GM18867 (cell line): ENCODE data around the gene OR13C4.
"Not testable (repeated sequence)": the region's sequence is repeated elsewhere in the genome, so short reads cannot be mapped to it uniquely, and the experiment has no call there.

ENCODE experiments used
- ATAC-seq: cut with Tn5 transposase; IDR thresholded peaks from one replicate; pipeline ENCODE4 v1.9.1; 2021; ENCODE audit warnings: mild to moderate bottlenecking, moderate library complexity; ENCODE audit not compliant: unreplicated experiment

OR13C4 gene

DNA sequence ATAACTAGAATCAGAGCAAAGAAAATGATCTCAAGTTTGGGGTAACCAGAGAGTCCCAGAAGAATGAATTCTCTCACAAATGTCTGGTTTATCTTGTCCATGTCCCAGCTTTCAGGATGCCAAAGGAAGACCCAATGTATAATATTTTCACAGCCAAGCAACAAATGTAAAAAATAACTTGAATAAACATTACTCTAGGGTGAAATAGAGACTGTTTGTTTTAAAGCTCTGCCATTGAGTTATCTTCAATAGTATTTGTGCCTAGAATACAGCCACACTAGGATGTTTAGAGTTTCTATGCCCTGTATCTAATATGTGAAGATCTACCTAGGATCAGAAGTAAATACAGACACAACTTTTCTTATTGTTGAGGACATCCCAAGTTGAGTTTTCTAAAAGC is at the start of gene OR13C4:
OR13C4 (minus strand) TSS at position 101 of the 400 bp plus-strand sequence; CDS start at position 101, 0 bp downstream.
- no peak for ATAC-seq

DNA sequence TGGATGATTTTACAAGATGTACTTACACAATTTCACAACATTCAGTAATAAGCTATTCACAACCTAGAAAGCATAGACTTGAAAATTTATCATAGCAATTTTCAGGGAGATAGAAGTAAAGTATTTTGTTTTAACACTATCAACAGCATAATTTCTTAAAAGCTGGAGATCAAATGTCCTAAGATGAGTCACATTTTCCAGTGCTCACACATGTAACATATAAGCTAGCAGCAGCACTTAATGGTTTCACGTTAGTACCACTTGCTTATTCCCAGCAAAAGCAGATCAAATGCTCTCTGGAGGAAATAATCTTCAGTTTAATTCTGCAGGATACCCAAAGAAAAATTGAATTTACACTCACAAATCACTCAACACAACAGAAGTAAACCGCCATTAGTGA is 48.4 kb upstream of the OR13C4 start:
- no peak for ATAC-seq

DNA sequence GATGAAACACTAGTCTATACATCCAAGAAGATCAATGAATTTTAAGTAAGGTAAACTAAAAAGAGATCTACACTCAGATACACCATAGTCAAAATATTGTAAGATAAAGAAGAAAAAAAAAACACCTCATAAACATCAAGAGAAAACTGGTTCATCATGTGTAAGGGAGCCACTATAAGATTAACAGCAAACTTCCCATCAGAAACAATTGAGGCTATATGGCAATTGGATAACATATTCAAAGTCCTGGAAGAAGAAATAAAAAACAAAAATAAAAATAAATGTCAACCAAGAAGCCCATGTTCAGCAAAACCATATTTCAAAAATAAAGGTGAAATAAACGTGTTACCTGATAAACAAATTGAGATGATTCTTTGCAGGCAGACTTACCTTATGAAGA is 45.6 kb upstream of the OR13C4 start:
- no peak for ATAC-seq

- ATAC-seq, result no peak
These were observed 41.9 kb upstream of the OR13C4 start, which contains the start of gene OR13C8 for GRCh38 chr9:104568868-104569267. TSS of gene OR13C8 (plus strand) at chr9:104569168. CDS start at chr9:104569168, 0 bp downstream.

GRCh38 chr9:104564358-104564757 is 37.3 kb upstream of the OR13C4 start:
- peak; percentile 45 for ATAC-seq

DNA sequence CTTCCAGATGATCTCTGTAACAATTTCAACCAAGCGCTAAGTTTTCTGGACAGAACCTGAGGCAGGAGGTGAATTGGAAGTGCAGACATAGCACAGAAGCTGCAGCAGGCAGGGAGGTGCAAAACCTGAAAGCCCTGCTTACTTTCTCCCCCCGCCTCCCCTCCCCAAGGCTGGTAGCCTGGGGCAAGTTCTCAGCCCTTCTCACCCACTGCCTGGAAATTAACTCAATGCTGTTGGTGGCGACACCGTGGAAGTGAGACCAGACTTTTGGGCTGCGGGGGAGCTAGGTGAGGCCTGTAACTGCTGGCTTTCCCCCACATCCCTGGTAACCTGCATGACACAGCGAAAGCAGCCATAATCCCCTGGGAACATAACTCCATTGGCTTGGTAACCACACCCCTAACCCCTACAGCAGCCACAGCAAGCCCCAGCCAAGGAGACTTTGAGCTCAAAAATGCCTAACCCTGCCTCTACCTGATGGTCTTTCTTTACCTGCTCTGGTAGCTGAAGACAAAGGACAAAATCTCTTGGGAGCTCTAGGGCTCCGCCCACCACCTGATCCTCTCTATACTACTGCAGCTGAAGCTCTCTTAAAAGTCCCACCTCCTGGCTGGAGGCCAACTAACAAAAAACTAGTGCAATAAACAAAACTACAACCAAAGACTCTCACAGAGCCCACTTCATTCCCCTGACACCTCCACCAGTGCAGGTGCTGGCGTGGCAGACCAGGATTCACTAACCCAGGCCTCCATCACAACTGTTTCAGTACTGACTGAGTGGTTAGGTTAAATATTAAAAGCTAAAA is 30.0 kb upstream of the OR13C4 start:
- ATAC-seq, result no peak

- ATAC-seq, result no peak
These were observed 28.5 kb upstream of the OR13C4 start for GRCh38 chr9:104555521-104555920.

GRCh38 chr9:104553261-104553660 is 26.3 kb upstream of the OR13C4 start:
- no peak for ATAC-seq

GRCh38 chr9:104544644-104545043 is 17.6 kb upstream of the OR13C4 start:
- ATAC-seq, result no peak

DNA sequence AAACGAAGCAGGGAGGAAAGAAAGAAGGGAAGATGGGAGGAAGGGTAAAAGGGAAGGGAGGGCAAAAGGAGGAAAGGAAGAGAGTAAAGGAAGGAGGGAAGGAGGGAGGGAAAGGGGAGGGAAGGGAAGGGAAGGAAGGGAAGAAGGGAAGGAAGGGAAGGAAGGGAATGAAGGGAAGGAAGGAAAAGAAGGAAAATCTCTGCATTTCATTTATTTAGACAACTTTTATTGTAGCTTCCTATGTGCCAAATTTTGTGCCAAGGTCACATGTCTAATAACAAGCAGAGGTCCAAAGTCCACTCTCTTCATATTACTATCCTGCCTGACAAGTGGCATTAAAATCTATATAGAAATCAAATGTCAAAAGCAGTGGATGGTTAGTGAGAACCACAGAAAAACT is 12.3 kb upstream of the OR13C4 start:
- no peak for ATAC-seq

DNA sequence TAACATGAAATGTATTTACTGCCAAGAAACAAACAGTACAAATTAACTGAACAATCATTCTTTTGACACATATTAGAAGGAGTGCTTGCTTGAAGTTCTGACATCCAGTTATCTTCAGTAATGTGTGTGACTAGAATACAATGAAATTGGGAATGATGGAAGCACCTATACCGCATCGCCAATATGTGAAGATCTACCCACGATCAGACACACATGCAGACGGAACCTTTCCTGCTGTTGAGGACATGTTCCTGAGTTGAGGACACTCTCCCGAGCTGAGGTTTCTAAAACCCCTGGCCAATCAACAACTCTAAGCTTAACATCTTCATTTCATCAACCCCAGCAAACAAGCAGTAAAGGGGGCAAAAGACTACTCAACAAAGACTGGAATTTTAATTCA is 9.7 kb upstream of the OR13C4 start, which contains the start of gene OR13C3:
OR13C3 (minus strand) TSS at position 101 of the 400 bp plus-strand sequence. CDS start 133 bp downstream, outside the sequence.
- ATAC-seq, result no peak

DNA sequence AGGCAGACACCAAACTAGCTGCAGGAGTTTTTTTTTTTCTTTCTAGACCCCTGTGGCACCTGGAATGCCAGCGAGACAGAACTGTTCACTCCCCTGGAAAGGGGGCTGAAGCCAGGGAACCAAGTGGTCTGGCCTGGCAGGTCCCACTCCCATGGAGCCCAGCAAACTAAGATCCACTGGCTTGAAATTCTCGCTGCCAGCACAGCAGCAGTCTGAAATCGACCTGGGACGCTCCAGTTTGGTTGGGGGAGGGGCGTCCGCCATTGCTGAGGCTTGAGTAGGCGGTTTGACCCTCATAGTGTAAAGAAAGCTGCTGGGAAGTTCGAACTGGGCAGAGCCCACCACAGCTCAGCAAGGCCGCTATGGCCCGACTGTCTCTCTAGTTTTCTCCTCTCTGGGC is 6.8 kb downstream of the OR13C4 start:
- ATAC-seq, result not testable (repeated sequence)

- peak; percentile 72 for ATAC-seq
These were observed 12.1 kb downstream of the OR13C4 start for GRCh38 chr9:104514901-104515300.

DNA sequence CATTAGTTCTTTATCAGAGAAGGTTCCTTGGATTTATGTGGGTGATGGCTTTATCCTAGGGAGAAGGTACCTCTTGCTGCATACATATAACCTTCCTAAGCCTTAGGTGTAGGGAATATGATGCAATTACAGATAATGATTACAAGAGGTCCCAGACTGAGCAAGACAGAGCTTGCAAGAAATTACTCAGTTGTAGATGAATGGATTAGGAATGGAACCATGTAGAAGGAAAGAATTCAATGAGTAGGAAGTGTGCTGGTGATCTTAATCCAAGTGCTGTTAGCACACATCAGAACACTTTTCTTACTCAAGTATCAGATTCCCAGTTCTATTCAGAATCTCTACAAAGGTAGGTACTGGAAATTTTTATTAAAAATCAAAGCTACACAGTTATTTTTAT is 20.4 kb downstream of the OR13C4 start:
- no peak for ATAC-seq

- no peak for ATAC-seq
These were observed 23.0 kb downstream of the OR13C4 start, which contains the start of gene OR13F1 for GRCh38 chr9:104503963-104504362. TSS of gene OR13F1 (plus strand) at chr9:104504263. CDS start at chr9:104504263, 0 bp downstream.

DNA sequence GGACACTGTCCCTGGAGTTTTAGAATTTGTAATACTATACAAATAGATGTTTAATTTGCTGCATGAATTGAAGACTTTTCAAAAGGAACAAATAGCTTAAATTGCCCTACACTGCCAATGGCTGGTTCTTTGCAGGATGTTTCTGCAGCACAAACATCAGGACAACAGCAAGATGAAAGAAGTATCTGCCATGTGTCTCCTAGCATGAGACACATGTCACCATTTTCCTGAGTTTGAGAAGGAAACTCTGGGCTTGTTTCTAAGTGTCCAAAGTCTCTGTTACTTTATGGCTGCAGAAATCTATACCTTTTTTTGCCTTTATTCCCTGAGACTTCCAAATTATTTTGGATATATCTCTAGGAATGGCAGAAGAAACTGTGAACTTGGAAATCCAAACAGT is 23.6 kb downstream of the OR13C4 start:
- ATAC-seq, result no peak

DNA sequence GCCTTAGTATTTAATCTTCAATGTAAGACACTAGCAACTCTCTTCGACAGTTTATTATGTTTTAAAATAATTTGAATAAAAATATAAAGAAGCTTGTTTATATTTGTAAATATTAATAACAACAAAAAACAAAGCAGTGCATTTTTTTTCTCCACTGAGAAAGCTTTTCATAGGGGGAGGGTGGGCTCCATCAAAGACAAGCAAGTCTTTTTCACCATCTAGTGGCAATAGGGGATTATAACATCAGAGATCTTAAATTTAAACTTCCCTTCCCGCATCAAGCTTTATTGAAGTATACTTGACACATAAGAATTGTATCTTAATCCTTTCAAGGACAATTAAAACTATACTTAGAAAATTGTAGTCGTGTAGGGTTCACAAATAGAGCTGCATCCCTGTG is 32.2 kb downstream of the OR13C4 start:
- no peak for ATAC-seq

DNA sequence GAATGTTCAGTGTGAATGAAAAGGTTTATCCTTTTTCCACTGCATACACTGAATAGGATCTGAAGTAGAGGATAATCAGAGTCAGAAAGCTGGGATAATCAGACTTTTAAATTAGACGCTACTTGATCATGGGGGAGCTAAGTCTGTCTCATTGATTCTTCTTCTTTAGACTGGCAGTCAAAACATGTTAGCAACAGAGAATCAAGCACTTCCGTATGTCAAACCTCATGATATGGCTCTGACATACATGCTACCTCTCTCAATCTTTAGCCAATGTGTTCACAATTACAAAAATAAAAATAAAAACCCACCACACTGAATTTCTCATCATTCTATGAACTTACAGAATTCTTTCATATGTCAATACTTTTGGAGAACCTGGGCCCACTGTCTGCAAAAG is 42.0 kb downstream of the OR13C4 start:
- no peak for ATAC-seq

- ATAC-seq, result no peak
These were observed 44.0 kb downstream of the OR13C4 start for GRCh38 chr9:104482921-104483570.
